ENCODE results near the gene CAVIN1.
"Not testable (repeated sequence)": the region's sequence is repeated elsewhere in the genome, so short reads cannot be mapped to it uniquely, and the experiment has no call there.

CAVIN1 gene

GRCh38 chr17:42386777-42387657 is 36.0 kb downstream of the CAVIN1 start:
- in situ Hi-C loops (cut with MboI; ENCODE audit: low sequenced_read_pairs), result no loop called here

GRCh38 chr17:42381898-42382297 is 41.2 kb downstream of the CAVIN1 start:
- in situ Hi-C loops (cut with MboI; ENCODE audit: low sequenced_read_pairs), result no loop called here

- in situ Hi-C loops (cut with MboI; ENCODE audit: low sequenced_read_pairs), result no loop called here
Observed at GRCh38 chr17:42380935-42381334, 42.1 kb downstream of the CAVIN1 start.

- in situ Hi-C loops (cut with MboI; ENCODE audit: low sequenced_read_pairs), result no loop called here
Observed at GRCh38 chr17:42378959-42379594, 44.0 kb downstream of the CAVIN1 start.

- in situ Hi-C loops (cut with MboI; ENCODE audit: low sequenced_read_pairs), result no loop called here
Observed at GRCh38 chr17:42378359-42378958, 44.6 kb downstream of the CAVIN1 start.

GRCh38 chr17:42373896-42374295 is 49.2 kb downstream of the CAVIN1 start:
- in situ Hi-C loops (cut with MboI; ENCODE audit: low sequenced_read_pairs), result no loop called here

- in situ Hi-C loops (cut with MboI; ENCODE audit: low sequenced_read_pairs), result no loop called here
Observed at GRCh38 chr17:42372142-42372541, 50.9 kb downstream of the CAVIN1 start.

- in situ Hi-C loops (cut with MboI; ENCODE audit: low sequenced_read_pairs), result not testable (repeated sequence)
Observed at GRCh38 chr17:42368797-42369561, 54.1 kb downstream of the CAVIN1 start.

- in situ Hi-C loops (cut with MboI; ENCODE audit: low sequenced_read_pairs), result not testable (repeated sequence)
Observed at GRCh38 chr17:42368310-42368709, 54.7 kb downstream of the CAVIN1 start.

- in situ Hi-C loops (cut with MboI; ENCODE audit: low sequenced_read_pairs), result not testable (repeated sequence)
Observed at GRCh38 chr17:42366176-42367023, 56.7 kb downstream of the CAVIN1 start.

GRCh38 chr17:42365136-42365535 is 57.9 kb downstream of the CAVIN1 start:
- in situ Hi-C loops (cut with MboI; ENCODE audit: low sequenced_read_pairs), result no loop called here

GRCh38 chr17:42363767-42364585 is 59.1 kb downstream of the CAVIN1 start:
- in situ Hi-C loops (cut with MboI; ENCODE audit: low sequenced_read_pairs), result no loop called here

GRCh38 chr17:42363231-42363630 is 59.8 kb downstream of the CAVIN1 start:
- in situ Hi-C loops (cut with MboI; ENCODE audit: low sequenced_read_pairs), result no loop called here

GRCh38 chr17:42362245-42362961 is 60.7 kb downstream of the CAVIN1 start:
- in situ Hi-C loops (cut with MboI; ENCODE audit: low sequenced_read_pairs), result no loop called here

GRCh38 chr17:42361781-42362186 is 61.3 kb downstream of the CAVIN1 start:
- in situ Hi-C loops (cut with MboI; ENCODE audit: low sequenced_read_pairs), result no loop called here

- in situ Hi-C loops (cut with MboI; ENCODE audit: low sequenced_read_pairs), result not testable (repeated sequence)
Observed at GRCh38 chr17:42360388-42360787, 62.7 kb downstream of the CAVIN1 start.

- in situ Hi-C loops (cut with MboI; ENCODE audit: low sequenced_read_pairs), result no loop called here
Observed at GRCh38 chr17:42359133-42359532, 63.9 kb downstream of the CAVIN1 start.

- in situ Hi-C loops (cut with MboI; ENCODE audit: low sequenced_read_pairs), result no loop called here
Observed at GRCh38 chr17:42358434-42358833, 64.6 kb downstream of the CAVIN1 start.
